Hepatocyte (in vitro differentiated cells): ENCODE measurements around the gene SPEG. TPM values are rescaled to one million over a fixed set of nuclear protein-coding genes. Genes with fewer than 3 reads are reported as not detected.

ENCODE experiments used
- DNase-seq: peaks from one replicate; pipeline ENCODE4 v3.0.0-alpha.2; 2016; ENCODE audit warnings: low spot score
- H2AFZ ChIP-seq: fragments of 200-600 bp; sonication (generic); 2 replicates; pipeline ENCODE4 v1.6.0; 2016; ENCODE audit warnings: antibody characterized with exemption, mild to moderate bottlenecking
- H3K27ac ChIP-seq: fragments of 200-600 bp; sonication (generic); 2 replicates; pipeline ENCODE4 v1.5.1; 2016; ENCODE audit warnings: mild to moderate bottlenecking
- H3K27me3 ChIP-seq: fragments of 200-600 bp; sonication (generic); 2 replicates; pipeline ENCODE4 v1.6.1; 2016
- H3K36me3 ChIP-seq: fragments of 200-600 bp; sonication (generic); replicated peaks from 2 replicates; pipeline ENCODE4 v1.5.1; 2016; ENCODE audit warnings: low read depth; ENCODE audit not compliant: insufficient read depth
- H3K4me1 ChIP-seq: fragments of 200-600 bp; sonication (generic); 2 replicates; pipeline ENCODE4 v1.5.1; 2016; ENCODE audit warnings: mild to moderate bottlenecking, moderate library complexity; ENCODE audit not compliant: insufficient read depth
- H3K4me2 ChIP-seq: fragments of 200-600 bp; sonication (generic); 2 replicates; pipeline ENCODE4 v1.6.0; 2016
- H3K4me3 ChIP-seq: fragments of 200-600 bp; sonication (generic); 2 replicates; pipeline ENCODE4 v1.5.1; 2016; ENCODE audit warnings: mild to moderate bottlenecking
- H3K79me2 ChIP-seq: fragments of 200-600 bp; sonication (generic); 2 replicates; pipeline ENCODE4 v1.6.0; 2017; ENCODE audit warnings: mild to moderate bottlenecking
- H3K9me2 ChIP-seq: fragments of 200-600 bp; sonication (generic); replicated peaks from 2 replicates; pipeline ENCODE4 v1.6.0; 2017; ENCODE audit warnings: mild to moderate bottlenecking; ENCODE audit not compliant: insufficient read depth
- H3K9me3 ChIP-seq: fragments of 200-600 bp; sonication (generic); 2 replicates; pipeline ENCODE4 v1.5.1; 2016; ENCODE audit warnings: low read depth, mild to moderate bottlenecking
- H4K20me1 ChIP-seq: fragments of 200-600 bp; sonication (generic); 2 replicates; pipeline ENCODE4 v1.6.0; 2016; ENCODE audit warnings: mild to moderate bottlenecking; ENCODE audit not compliant: insufficient read depth, poor library complexity, severe bottlenecking
- CTCF ChIP-seq: fragments of 200-600 bp; sonication (generic); IDR thresholded peaks from 2 replicates; pipeline ENCODE4 v1.5.1; 2016; ENCODE audit warnings: antibody characterized with exemption, mild to moderate bottlenecking; ENCODE audit not compliant: poor library complexity
- EZH2 ChIP-seq: fragments of 200-600 bp; sonication (generic); IDR thresholded peaks from 2 replicates; pipeline ENCODE4 v1.6.1; 2016; ENCODE audit warnings: antibody characterized with exemption, mild to moderate bottlenecking, borderline replicate concordance
- EZH2phosphoT487 ChIP-seq: fragments of 200-600 bp; sonication (generic); IDR thresholded peaks from one replicate; pipeline ENCODE4 v1.6.1; 2018; ENCODE audit warnings: antibody characterized with exemption, mild to moderate bottlenecking, low read depth, moderate library complexity; ENCODE audit not compliant: unreplicated experiment, severe bottlenecking
- WGBS: methylation state at CpG from one replicate; pipeline ENCODE4 v1.1.6; 2016; ENCODE audit warnings: low lambda C conversion rate; ENCODE audit errors: missing lambda C conversion rate; 5-methylcytosine and 5-hydroxymethylcytosine counted together
- polyA plus RNA-seq: library from polyadenylated mRNA; unstranded; fragments of >200 nt; fragmentation: Nextera tagmentation; extraction: Ambion mirVana; gene quantifications from 2 replicates; pipeline ENCODE4 v1.2.1, GENCODE V29; 2016
- total RNA-seq: library from RNA; depleted of rRNA; stranded (reverse); fragments of >200 nt; gene quantifications from 2 replicates; pipeline ENCODE4 v1.2.3, GENCODE V29; 2014

Gene SPEG
- total and polyA plus RNA-seq, 2 experiments from 2014 or later, result 21.6 to 40.0 TPM

DNA sequence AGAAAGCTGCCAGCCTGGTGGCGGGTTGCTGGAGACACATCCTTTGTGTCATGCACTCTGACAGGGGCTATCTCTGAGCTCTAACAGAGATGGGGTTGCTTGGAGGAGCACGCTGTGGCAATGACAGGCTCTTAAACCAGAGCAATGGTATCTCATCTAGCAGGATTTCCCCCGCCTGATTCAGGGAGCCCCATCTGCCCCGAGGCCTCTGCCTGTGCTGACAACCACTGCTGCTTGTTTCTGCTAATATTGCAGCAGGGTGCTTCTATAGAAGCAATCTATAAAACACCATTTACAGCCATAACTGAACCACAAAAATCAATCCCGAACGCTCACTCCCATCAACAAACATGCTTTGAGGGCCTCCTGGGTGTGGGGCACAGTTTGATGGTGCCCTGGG lies 34.1 kb upstream of the SPEG start:
- Histone ChIP-seq H3K4me1 (peaks cover 55% of the 10 kb centered on the region), H3K4me2 (peak overlapping the region; percentile 57), H3K9me2 (no peaks in the 10 kb centered on the region), H3K36me3 (no peaks in the 10 kb centered on the region), H3K9me3 (no peaks in the 10 kb centered on the region), H3K27me3 (no peaks in the 10 kb centered on the region), H4K20me1 (no peaks in the 10 kb centered on the region), H3K79me2 (no peaks in the 10 kb centered on the region), H3K27ac (peak overlapping the region; percentile 74), H3K4me3 (no peak overlapping the region), H2AFZ (no peak overlapping the region)
- no peak for TF ChIP-seq CTCF
- TF ChIP-seq EZH2, result no peak
- TF ChIP-seq EZH2phosphoT487, result no peak
- WGBS, result 39% methylated on average over 6 of the region's 6 CpGs
- no peak for DNase-seq

GRCh38 chr2:219401606-219402005 lies 33.0 kb upstream of the SPEG start:
- no peaks in the 10 kb centered on the region for H3K9me3 ChIP-seq
- H3K4me1 ChIP-seq, result peaks cover 57% of the 10 kb centered on the region
- 89% methylated on average over 8 of the region's 8 CpGs for WGBS
- H3K36me3 ChIP-seq, result no peaks in the 10 kb centered on the region
- H4K20me1 ChIP-seq, result no peaks in the 10 kb centered on the region
- H3K9me2 ChIP-seq, result no peaks in the 10 kb centered on the region
- H3K79me2 ChIP-seq, result no peaks in the 10 kb centered on the region
- no peaks in the 10 kb centered on the region for H3K27me3 ChIP-seq
- no peak for DNase-seq
- H3K4me2 ChIP-seq, result no peak overlapping the region
- no peak overlapping the region for H3K4me3 ChIP-seq
- no peak overlapping the region for H2AFZ ChIP-seq
- H3K27ac ChIP-seq, result no peak overlapping the region
- TF ChIP-seq EZH2phosphoT487, result no peak
- no peak for TF ChIP-seq EZH2
- no peak for TF ChIP-seq CTCF

- 16% methylated on average over 15 of the region's 15 CpGs for WGBS
- no peak overlapping the region for H3K4me3 ChIP-seq
- no peak for TF ChIP-seq EZH2
- TF ChIP-seq CTCF, result peak; percentile 97
- H3K36me3 ChIP-seq, result no peaks in the 10 kb centered on the region
- H3K27me3 ChIP-seq, result no peaks in the 10 kb centered on the region
- H2AFZ ChIP-seq, result no peak overlapping the region
- peaks cover 54% of the 10 kb centered on the region for H3K4me1 ChIP-seq
- peak overlapping the region; percentile 9 for H3K27ac ChIP-seq
- no peak overlapping the region for H3K4me2 ChIP-seq
- H3K9me3 ChIP-seq, result no peaks in the 10 kb centered on the region
- H3K79me2 ChIP-seq, result no peaks in the 10 kb centered on the region
- DNase-seq, result peak; percentile 92
- no peaks in the 10 kb centered on the region for H3K9me2 ChIP-seq
- no peaks in the 10 kb centered on the region for H4K20me1 ChIP-seq
These were observed 31.8 kb upstream of the SPEG start for GRCh38 chr2:219402665-219403515.
